Colonic mucosa (tissue), 4 donors: ENCODE measurements around the gene ACVR2B. TPM values are rescaled to one million over a fixed set of nuclear protein-coding genes. Genes with fewer than 3 reads are reported as not detected.

Source experiments
- DNase-seq: peaks from one replicate; pipeline ENCODE4 v3.0.0-alpha.2; 2020
- H3K27ac ChIP-seq: fragments of 200-600 bp; one replicate; pipeline ENCODE4 v1.8.0; 2021
- H3K27me3 ChIP-seq: fragments of 200-600 bp; one replicate; pipeline ENCODE4 v1.8.0; 2021
- H3K36me3 ChIP-seq: fragments of 200-600 bp; one replicate; pipeline ENCODE4 v1.8.0; 2021
- H3K4me1 ChIP-seq: fragments of 200-600 bp; one replicate; pipeline ENCODE4 v1.8.0; 2021; ENCODE audit warnings: mild to moderate bottlenecking
- H3K4me3 ChIP-seq: fragments of 200-600 bp; one replicate; pipeline ENCODE4 v1.8.0; 2021
- H3K9ac ChIP-seq, 2 donors: one replicate each; pipeline ENCODE4 v1.7.0; 2013; ENCODE audit warnings: control low read depth in 2 of 2, low read depth in 2 of 2, low read length in 2 of 2
- H3K9me3 ChIP-seq: fragments of 200-600 bp; one replicate; pipeline ENCODE4 v1.8.0; 2021
- CTCF ChIP-seq: fragments of 200-600 bp; IDR thresholded peaks from one replicate; pipeline ENCODE4 v1.8.0; 2022; ENCODE audit warnings: antibody characterized with exemption, mild to moderate bottlenecking
- intact Hi-C: fragments of 100-400 bp; cut with DNase I; formaldehyde crosslinking; loops from one replicate; pipeline ENCODE4 v1.14.1; 2022
- total RNA-seq, 2 donors: library from RNA; stranded (reverse); fragmentation: NEBNext Ultra II Directional in 1 of 2; extraction: Animal tissue kit (Norgen Biotek cat#: 25700) in 1 of 2; gene quantifications; one replicate each; pipeline ENCODE4 v1.2.1, GENCODE V29; 2021
- donor health status: healthy.
- donor health status: DM: no; HTN: no; CAD: no.
- donor health status: DM: no; HTN: no; CAD: no.

Gene ACVR2B
- total RNA-seq, 2 donors from 2014 or later: 5.4 to 6.4 TPM

- intact Hi-C loops: no loop called here
- Histone ChIP-seq H3K27ac (peak overlapping the region; percentile 86), H3K36me3 (no peaks in the 10 kb centered on the region), H3K9me3 (no peaks in the 10 kb centered on the region), H3K4me1 (peaks cover 10% of the 10 kb centered on the region), H3K4me3 (peak overlapping the region; percentile 72), H3K27me3 (no peaks in the 10 kb centered on the region), H3K9ac (peak overlapping the region; percentile 76 to 80)
- peak; percentile 69 for DNase-seq
- no peak for TF ChIP-seq CTCF
Observed at GRCh38 chr3:38454178-38454883, 641 bp downstream of the ACVR2B start.

- Histone ChIP-seq H3K4me1 (peaks cover 10% of the 10 kb centered on the region), H3K9ac (peak overlapping the region; percentile 76 to 80), H3K36me3 (no peaks in the 10 kb centered on the region), H3K4me3 (peak overlapping the region; percentile 72), H3K27ac (peak overlapping the region; percentile 86), H3K9me3 (no peaks in the 10 kb centered on the region), H3K27me3 (no peaks in the 10 kb centered on the region)
- intact Hi-C loops: no loop called here
- TF ChIP-seq CTCF: no peak
- peak; percentile 92 for DNase-seq
Observed at GRCh38 chr3:38454884-38455638, 1.4 kb downstream of the ACVR2B start.

GRCh38 chr3:38455639-38456430 lies 2.1 kb downstream of the ACVR2B start:
- H3K27me3 ChIP-seq: no peaks in the 10 kb centered on the region
- TF ChIP-seq CTCF: no peak
- peak overlapping the region; percentile 86 for H3K27ac ChIP-seq
- intact Hi-C loops: no loop called here
- H3K4me3 ChIP-seq: peak overlapping the region; percentile 72
- peaks cover 10% of the 10 kb centered on the region for H3K4me1 ChIP-seq
- no peak for DNase-seq
- peak overlapping the region; percentile 53 to 76 for H3K9ac ChIP-seq
- H3K36me3 ChIP-seq: no peaks in the 10 kb centered on the region
- no peaks in the 10 kb centered on the region for H3K9me3 ChIP-seq

- H3K27ac ChIP-seq: no peak overlapping the region
- TF ChIP-seq CTCF: no peak
- H3K9me3 ChIP-seq: no peaks in the 10 kb centered on the region
- no peak overlapping the region for H3K9ac ChIP-seq
- no peaks in the 10 kb centered on the region for H3K27me3 ChIP-seq
- no peak for DNase-seq
- peaks cover 10% of the 10 kb centered on the region for H3K4me1 ChIP-seq
- intact Hi-C loops: no loop called here
- H3K4me3 ChIP-seq: no peak overlapping the region
- H3K36me3 ChIP-seq: no peaks in the 10 kb centered on the region
Observed at GRCh38 chr3:38457111-38458003, 3.7 kb downstream of the ACVR2B start.
